ENCODE data around the gene CYP2D6. TPM values are rescaled to one million over a fixed set of nuclear protein-coding genes. Genes with fewer than 3 reads are reported as not detected.
"Not testable (repeated sequence)": the region's sequence is repeated elsewhere in the genome, so short reads cannot be mapped to it uniquely, and the experiment has no call there.

Gene CYP2D6
- total RNA-seq, 1 experiment from 2014 or later = 9.3 TPM

DNA sequence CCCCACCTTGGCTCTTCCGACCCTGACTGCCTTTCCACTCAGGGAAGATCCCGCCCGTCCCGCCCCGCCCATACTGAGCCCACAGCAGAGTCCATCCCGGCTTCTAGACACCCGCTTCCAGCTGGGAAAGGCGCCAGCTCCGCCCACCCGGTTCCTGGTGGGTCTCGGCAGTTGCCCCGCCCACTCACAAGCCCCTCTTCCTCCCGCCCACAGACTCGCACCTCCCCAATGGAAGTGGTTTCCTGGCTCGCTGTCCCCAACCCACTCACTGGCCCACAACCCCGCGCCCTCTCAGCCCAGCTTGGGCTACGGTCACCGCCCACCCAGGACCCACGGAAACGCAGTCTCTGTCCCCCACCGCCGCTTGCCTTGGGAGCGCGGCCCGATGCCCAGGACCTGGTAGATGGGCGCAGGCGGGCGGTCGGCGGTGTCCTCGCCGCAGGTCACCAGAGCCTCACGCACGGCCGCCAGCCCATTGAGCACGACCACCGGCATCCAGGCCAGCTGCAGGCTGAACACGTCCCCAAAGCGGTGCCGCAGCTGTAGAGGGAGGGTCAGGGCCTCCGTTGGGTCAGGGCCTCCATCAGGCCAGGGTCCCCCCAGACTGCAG, 22.2 kb upstream of the CYP2D6 start:
- TF ChIP-seq, protein P1, sequence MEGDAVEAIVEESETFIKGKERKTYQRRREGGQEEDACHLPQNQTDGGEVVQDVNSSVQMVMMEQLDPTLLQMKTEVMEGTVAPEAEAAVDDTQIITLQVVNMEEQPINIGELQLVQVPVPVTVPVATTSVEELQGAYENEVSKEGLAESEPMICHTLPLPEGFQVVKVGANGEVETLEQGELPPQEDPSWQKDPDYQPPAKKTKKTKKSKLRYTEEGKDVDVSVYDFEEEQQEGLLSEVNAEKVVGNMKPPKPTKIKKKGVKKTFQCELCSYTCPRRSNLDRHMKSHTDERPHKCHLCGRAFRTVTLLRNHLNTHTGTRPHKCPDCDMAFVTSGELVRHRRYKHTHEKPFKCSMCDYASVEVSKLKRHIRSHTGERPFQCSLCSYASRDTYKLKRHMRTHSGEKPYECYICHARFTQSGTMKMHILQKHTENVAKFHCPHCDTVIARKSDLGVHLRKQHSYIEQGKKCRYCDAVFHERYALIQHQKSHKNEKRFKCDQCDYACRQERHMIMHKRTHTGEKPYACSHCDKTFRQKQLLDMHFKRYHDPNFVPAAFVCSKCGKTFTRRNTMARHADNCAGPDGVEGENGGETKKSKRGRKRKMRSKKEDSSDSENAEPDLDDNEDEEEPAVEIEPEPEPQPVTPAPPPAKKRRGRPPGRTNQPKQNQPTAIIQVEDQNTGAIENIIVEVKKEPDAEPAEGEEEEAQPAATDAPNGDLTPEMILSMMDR (IDR thresholded peaks at IDR 0.05; ENCODE audit: unreplicated experiment) = no peak
- no peak for DNase-seq
- Mint-ChIP-seq H3K9me3 (ENCODE audit: low read depth, unreplicated experiment) (no peaks in the 10 kb centered on the region), H3K4me3 (ENCODE audit: low read depth, unreplicated experiment) (no peak overlapping the region), H3K36me3 (ENCODE audit: insufficient read depth, unreplicated experiment) (peaks cover 29% of the 10 kb centered on the region), H3K27ac (ENCODE audit: unreplicated experiment) (no peak overlapping the region), H3K4me1 (ENCODE audit: low read depth, unreplicated experiment) (no peaks in the 10 kb centered on the region), H3K27me3 (ENCODE audit: unreplicated experiment) (no peaks in the 10 kb centered on the region)
- intact Hi-C loops (cut with micrococcal nuclease; ENCODE audit: unreplicated experiment) = no loop called here
- CTCF ChIA-PET = no interaction called here
- no TSS peak for BruUV-seq (replicated peaks)

DNA sequence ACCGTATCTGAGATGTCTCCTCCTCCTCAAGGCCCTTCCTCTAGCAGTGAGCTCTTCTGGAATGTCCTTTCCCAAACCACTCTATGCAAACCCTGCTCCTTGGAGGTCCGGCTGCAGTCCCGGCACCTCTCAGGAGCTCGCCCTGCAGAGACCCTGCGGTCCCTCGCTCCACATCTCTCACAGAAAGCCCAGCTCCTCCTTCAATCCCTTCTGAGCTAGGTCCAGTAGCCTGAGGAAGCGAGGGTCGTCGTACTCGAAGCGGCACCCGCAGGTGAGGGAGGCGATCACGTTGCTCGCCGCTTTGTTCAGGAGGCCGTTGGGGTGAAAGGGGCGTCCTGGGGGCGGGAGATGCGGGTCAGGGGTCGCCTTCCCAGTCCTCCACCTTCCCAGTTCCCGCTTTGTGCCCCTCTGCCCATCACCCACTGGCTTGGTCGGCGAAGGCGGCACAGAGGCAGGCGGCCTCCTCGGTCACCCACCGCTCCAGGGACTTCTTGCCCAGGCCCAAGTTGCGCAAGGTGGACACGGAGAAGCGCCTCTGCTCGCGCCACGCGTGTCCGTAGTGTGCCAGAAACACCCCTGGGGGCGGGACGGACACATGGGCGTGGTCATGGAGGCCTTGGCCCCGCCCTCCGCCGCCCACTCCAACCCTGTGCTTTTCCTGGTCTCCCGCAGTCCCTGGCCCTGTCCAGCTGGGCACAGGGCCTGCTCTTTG, 21.5 kb upstream of the CYP2D6 start:
- no TSS peak for BruUV-seq (replicated peaks)
- Mint-ChIP-seq H3K9me3 (ENCODE audit: low read depth, unreplicated experiment) (no peaks in the 10 kb centered on the region), H3K4me1 (ENCODE audit: low read depth, unreplicated experiment) (no peaks in the 10 kb centered on the region), H3K4me3 (ENCODE audit: low read depth, unreplicated experiment) (no peak overlapping the region), H3K36me3 (ENCODE audit: insufficient read depth, unreplicated experiment) (peaks cover 29% of the 10 kb centered on the region), H3K27me3 (ENCODE audit: unreplicated experiment) (no peaks in the 10 kb centered on the region), H3K27ac (ENCODE audit: unreplicated experiment) (no peak overlapping the region)
- no peak for DNase-seq
- CTCF ChIA-PET = interaction anchor here (0.6 kb wide), 1 partner anchor 1556 kb away, joined by 4 read pairs; no protein-coding TSS in a partner anchor
- intact Hi-C loops (cut with micrococcal nuclease; ENCODE audit: unreplicated experiment) = no loop called here
- TF ChIP-seq, protein P1 (IDR thresholded peaks at IDR 0.05; ENCODE audit: unreplicated experiment) = no peak

DNA sequence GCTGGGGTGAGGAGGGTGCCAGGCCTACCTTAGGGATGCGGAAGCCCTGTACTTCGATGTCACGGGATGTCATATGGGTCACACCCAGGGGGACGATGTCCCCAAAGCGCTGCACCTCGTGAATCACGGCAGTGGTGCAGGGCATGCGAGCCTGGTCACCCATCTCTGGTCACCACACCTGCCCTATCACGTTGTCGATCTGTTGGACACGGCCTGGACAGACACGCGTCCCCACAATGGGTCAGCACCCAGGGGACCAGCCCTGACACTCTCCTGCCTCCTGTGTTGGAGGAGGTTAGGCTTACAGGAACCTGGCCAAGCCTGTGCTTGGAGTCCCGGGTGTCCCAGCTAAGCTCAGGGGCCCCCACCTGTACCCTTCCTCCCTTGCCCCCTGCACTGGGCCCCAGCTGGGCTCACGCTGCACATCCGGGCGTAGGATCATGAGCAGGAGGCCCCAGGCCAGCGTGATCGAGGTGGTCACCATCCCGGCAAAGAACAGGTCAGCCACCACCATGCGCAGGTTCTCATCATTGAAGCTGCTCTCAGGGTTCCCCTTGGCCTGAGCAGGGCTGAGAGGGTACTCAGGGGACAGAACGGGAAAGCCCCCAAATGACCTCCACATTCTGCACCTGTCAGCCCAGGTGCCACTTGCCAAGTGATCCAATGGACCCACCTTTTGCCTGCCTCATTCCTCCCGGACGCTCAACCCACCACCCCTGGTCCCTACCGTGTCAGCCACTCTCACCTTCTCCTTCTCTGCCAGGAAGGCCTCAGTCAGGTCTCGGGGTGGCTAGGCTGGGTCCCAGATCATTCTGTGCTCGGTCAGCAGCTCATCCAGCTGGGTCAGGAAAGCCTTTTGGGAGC, 20.3 kb upstream of the CYP2D6 start:
- Mint-ChIP-seq H3K4me1 (ENCODE audit: low read depth, unreplicated experiment) (no peaks in the 10 kb centered on the region), H3K27ac (ENCODE audit: unreplicated experiment) (no peak overlapping the region), H3K9me3 (ENCODE audit: low read depth, unreplicated experiment) (no peaks in the 10 kb centered on the region), H3K36me3 (ENCODE audit: insufficient read depth, unreplicated experiment) (peaks cover 36% of the 10 kb centered on the region), H3K27me3 (ENCODE audit: unreplicated experiment) (no peaks in the 10 kb centered on the region), H3K4me3 (ENCODE audit: low read depth, unreplicated experiment) (no peak overlapping the region)
- TF ChIP-seq, protein P1 (IDR thresholded peaks at IDR 0.05; ENCODE audit: unreplicated experiment) = no peak
- intact Hi-C loops (cut with micrococcal nuclease; ENCODE audit: unreplicated experiment) = no loop called here
- no peak for DNase-seq
- BruUV-seq (replicated peaks) = no TSS peak
- CTCF ChIA-PET = interaction anchor here (0.6 kb wide), 1 partner anchor 1557 kb away, joined by 4 read pairs; no protein-coding TSS in a partner anchor

DNA sequence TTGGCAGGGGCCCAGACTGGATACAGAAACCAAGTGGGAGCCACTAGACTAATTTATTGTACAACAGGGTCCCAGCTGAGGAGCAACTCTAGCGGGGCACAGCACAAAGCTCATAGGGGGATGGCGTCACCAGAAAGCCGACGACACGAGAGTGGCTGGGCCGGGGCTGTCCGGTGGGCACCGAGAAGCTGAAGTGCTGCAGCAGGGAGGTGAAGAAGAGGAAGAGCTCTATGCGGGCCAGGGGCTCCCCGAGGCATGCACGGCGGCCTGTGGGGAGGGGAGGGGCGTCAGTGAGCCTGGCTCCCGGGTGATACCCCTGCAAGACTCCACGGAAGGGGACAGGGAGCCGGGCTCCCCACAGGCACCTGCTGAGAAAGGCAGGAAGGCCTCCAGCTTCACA, 19.2 kb upstream of the CYP2D6 start:
- H3K27me3 Mint-ChIP-seq (ENCODE audit: unreplicated experiment); BruUV-seq (replicated peaks); H3K9me3 Mint-ChIP-seq (ENCODE audit: low read depth, unreplicated experiment); H3K4me1 Mint-ChIP-seq (ENCODE audit: low read depth, unreplicated experiment); DNase-seq; H3K4me3 Mint-ChIP-seq (ENCODE audit: low read depth, unreplicated experiment); H3K27ac Mint-ChIP-seq (ENCODE audit: unreplicated experiment); intact Hi-C loops (cut with micrococcal nuclease; ENCODE audit: unreplicated experiment): not testable (repeated sequence)
- peaks cover 38% of the 10 kb centered on the region for H3K36me3 Mint-ChIP-seq (ENCODE audit: insufficient read depth, unreplicated experiment)
- CTCF ChIA-PET = interaction anchor here (0.6 kb wide), 1 partner anchor 948 kb away, joined by 3 read pairs; no protein-coding TSS in a partner anchor

Measured in Calu3 (cell line).